ENCODE measurements around the gene PCDHA13.
"Not testable (repeated sequence)": the region's sequence is repeated elsewhere in the genome, so short reads cannot be mapped to it uniquely, and the experiment has no call there.

PCDHA13 gene

GRCh38 chr5:140842798-140843733 is 38.9 kb upstream of the PCDHA13 start:
- no peak for TF ChIP-seq CTCF (IDR thresholded peaks at IDR 0.05; ENCODE audit: low read depth, low read length)

GRCh38 chr5:140848139-140849102 is 33.5 kb upstream of the PCDHA13 start, which contains the start of gene PCDHA9:
Gene PCDHA9 (plus strand): TSS chr5:140848382. CDS start chr5:140848496, 114 bp downstream.
- H3K4me3 ChIP-seq (replicated peaks in 1 of 2; ENCODE audit: low read depth in 2 of 2, low read length in 2 of 2) = not testable (repeated sequence)
- peak in 1 of 2 donors; percentile 1 for DNase-seq (ENCODE audit: low read depth in 2 of 2)

More at GRCh38 chr5:140842798-140843733, 38.9 kb upstream of the PCDHA13 start:
- DNase-seq (ENCODE audit: low read depth in 2 of 2) = no peak
- H3K4me3 ChIP-seq (replicated peaks in 1 of 2; ENCODE audit: low read depth in 2 of 2, low read length in 2 of 2) = no peak overlapping the region

GRCh38 chr5:140849831-140850634 is 31.9 kb upstream of the PCDHA13 start:
- not testable (repeated sequence) for DNase-seq (ENCODE audit: low read depth in 2 of 2); H3K4me3 ChIP-seq (replicated peaks in 1 of 2; ENCODE audit: low read depth in 2 of 2, low read length in 2 of 2)

GRCh38 chr5:140855772-140856674 is 25.9 kb upstream of the PCDHA13 start, which contains the start of gene PCDHA10:
Gene PCDHA10 (plus strand): TSS chr5:140855897. CDS start chr5:140856049, 152 bp downstream.
- no peak within 1 kb of the TSS for H3K4me3 ChIP-seq (replicated peaks in 1 of 2; ENCODE audit: low read depth in 2 of 2, low read length in 2 of 2)
- peak in 1 of 2 donors; percentile 35 for DNase-seq (ENCODE audit: low read depth in 2 of 2)

GRCh38 chr5:140857177-140857986 is 24.5 kb upstream of the PCDHA13 start:
- no peak for TF ChIP-seq CTCF (IDR thresholded peaks at IDR 0.05; ENCODE audit: low read depth, low read length)
- no peak for DNase-seq (ENCODE audit: low read depth in 2 of 2)
- no peak overlapping the region for H3K4me3 ChIP-seq (replicated peaks in 1 of 2; ENCODE audit: low read depth in 2 of 2, low read length in 2 of 2)

More at GRCh38 chr5:140855772-140856674, 25.9 kb upstream of the PCDHA13 start, which contains the start of gene PCDHA10:
- TF ChIP-seq CTCF (IDR thresholded peaks at IDR 0.05; ENCODE audit: low read depth, low read length) = peak; percentile 2

- H3K4me3 ChIP-seq (replicated peaks in 1 of 2; ENCODE audit: low read depth in 2 of 2, low read length in 2 of 2) = no peak overlapping the region
- TF ChIP-seq CTCF (IDR thresholded peaks at IDR 0.05; ENCODE audit: low read depth, low read length) = no peak
- DNase-seq (ENCODE audit: low read depth in 2 of 2) = no peak
Measured at GRCh38 chr5:140857987-140858240, 24.0 kb upstream of the PCDHA13 start.

Data from cardiac fibroblast (primary cell).